HFFc6 (cell line): ENCODE measurements around the gene COL28A1. TPM values are rescaled to one million over a fixed set of nuclear protein-coding genes. Genes with fewer than 3 reads are reported as not detected.
"Not testable (repeated sequence)": the region's sequence is repeated elsewhere in the genome, so short reads cannot be mapped to it uniquely, and the experiment has no call there.

Experiments
- DNase-seq: peaks from one replicate; pipeline ENCODE4 v3.0.0-alpha.2; 2018
- H3K27ac Mint-ChIP-seq: 2 replicates; pipeline ENCODE4 v1.8.0; 2020; ENCODE audit warnings: mild to moderate bottlenecking, mixed read lengths
- H3K27me3 Mint-ChIP-seq: 2 replicates; pipeline ENCODE4 v1.8.0; 2021; ENCODE audit warnings: mild to moderate bottlenecking, moderate library complexity, mixed read lengths; ENCODE audit not compliant: insufficient read depth
- H3K36me3 Mint-ChIP-seq: 2 replicates; pipeline ENCODE4 v1.8.0; 2021; ENCODE audit warnings: low read depth, mixed read lengths
- H3K4me1 Mint-ChIP-seq: 2 replicates; pipeline ENCODE4 v1.8.0; 2020; ENCODE audit warnings: low read depth, mixed read lengths
- H3K4me3 Mint-ChIP-seq: 2 replicates; pipeline ENCODE4 v1.8.0; 2020; ENCODE audit warnings: mild to moderate bottlenecking, moderate library complexity, mixed read lengths
- H3K9me3 Mint-ChIP-seq: 2 replicates; pipeline ENCODE4 v1.8.0; 2020; ENCODE audit warnings: mild to moderate bottlenecking, mixed read lengths
- CTCF ChIP-seq: fragments of 200-600 bp; sonication (generic); IDR thresholded peaks from 2 replicates; pipeline ENCODE4 v1.5.0; 2021; ENCODE audit warnings: antibody characterized with exemption, mild to moderate bottlenecking
- total RNA-seq, 6 experiments: library from RNA; stranded (reverse); fragmentation: NEBNext Ultra II Directional; extraction: Animal tissue kit (Norgen Biotek cat#: 25700); gene quantifications; 2 replicates in 1 of 6; 3 replicates in 5 of 6; pipeline ENCODE4 v1.2.3, GENCODE V29; 2021

COL28A1 gene
- total RNA-seq, 6 experiments from 2014 or later: 0.07 to 0.14 TPM; not detected in 4

- H3K36me3 Mint-ChIP-seq: peaks cover 27% of the 10 kb centered on the region
- H3K4me3 Mint-ChIP-seq: no peak overlapping the region
- H3K4me1 Mint-ChIP-seq: peaks cover 2% of the 10 kb centered on the region
- peak; percentile 60 for DNase-seq
- no peak overlapping the region; the same call in 1 of the 2 replicates for H3K27ac Mint-ChIP-seq
- H3K27me3 Mint-ChIP-seq: no peaks in the 10 kb centered on the region
- peaks cover 27% of the 10 kb centered on the region for H3K9me3 Mint-ChIP-seq
- TF ChIP-seq CTCF: no peak
Observed at GRCh38 chr7:7562736-7563135, 27.1 kb upstream of the COL28A1 start.

GRCh38 chr7:7561591-7561990, 25.9 kb upstream of the COL28A1 start:
- not testable (repeated sequence) for H3K27ac Mint-ChIP-seq, H3K4me3 Mint-ChIP-seq, DNase-seq, H3K27me3 Mint-ChIP-seq, H3K4me1 Mint-ChIP-seq
- H3K9me3 Mint-ChIP-seq: peaks cover 31% of the 10 kb centered on the region
- peaks cover 31% of the 10 kb centered on the region for H3K36me3 Mint-ChIP-seq

- peaks cover 31% of the 10 kb centered on the region for H3K9me3 Mint-ChIP-seq
- TF ChIP-seq CTCF: no peak
- H3K27ac Mint-ChIP-seq: no peak overlapping the region
- peaks cover 31% of the 10 kb centered on the region for H3K36me3 Mint-ChIP-seq
- peaks cover 38% of the 10 kb centered on the region for H3K4me1 Mint-ChIP-seq
- no peak overlapping the region for H3K4me3 Mint-ChIP-seq
- no peaks in the 10 kb centered on the region for H3K27me3 Mint-ChIP-seq
- no peak for DNase-seq
Observed at GRCh38 chr7:7557252-7557651, 21.6 kb upstream of the COL28A1 start.

- peaks cover 31% of the 10 kb centered on the region for H3K36me3 Mint-ChIP-seq
- H3K4me1 Mint-ChIP-seq: peaks cover 42% of the 10 kb centered on the region
- H3K27me3 Mint-ChIP-seq: no peaks in the 10 kb centered on the region
- no peak for TF ChIP-seq CTCF
- H3K27ac Mint-ChIP-seq: no peak overlapping the region
- no peak for DNase-seq
- H3K9me3 Mint-ChIP-seq: peaks cover 31% of the 10 kb centered on the region
- no peak overlapping the region for H3K4me3 Mint-ChIP-seq
Observed at GRCh38 chr7:7556852-7557251, 21.2 kb upstream of the COL28A1 start.

- H3K9me3 Mint-ChIP-seq: peaks cover 26% of the 10 kb centered on the region
- peaks cover 60% of the 10 kb centered on the region for H3K4me1 Mint-ChIP-seq
Observed at GRCh38 chr7:7554649-7555575, 19.2 kb upstream of the COL28A1 start.

More at GRCh38 chr7:7554649-7555575, 19.2 kb upstream of the COL28A1 start:
- peak overlapping the region; percentile 89 for H3K27ac Mint-ChIP-seq
- H3K27me3 Mint-ChIP-seq: no peaks in the 10 kb centered on the region
- no peak for TF ChIP-seq CTCF
- DNase-seq: peak; percentile 49
- peaks cover 26% of the 10 kb centered on the region for H3K36me3 Mint-ChIP-seq
- peak overlapping the region; percentile 57 for H3K4me3 Mint-ChIP-seq
